Activated CD8-positive, alpha-beta memory T cell treated with anti-CD3 and anti-CD28 coated beads, Interleukin-2, amount 50 U/mL, for 24 hours (primary cell): Measurements from ENCODE around the gene GNG13.

Experiments used
- DNase-seq: peaks from one replicate; pipeline ENCODE4 v3.0.0-alpha.2; 2020; ENCODE audit errors: extremely low read depth

The GNG13 gene

DNA sequence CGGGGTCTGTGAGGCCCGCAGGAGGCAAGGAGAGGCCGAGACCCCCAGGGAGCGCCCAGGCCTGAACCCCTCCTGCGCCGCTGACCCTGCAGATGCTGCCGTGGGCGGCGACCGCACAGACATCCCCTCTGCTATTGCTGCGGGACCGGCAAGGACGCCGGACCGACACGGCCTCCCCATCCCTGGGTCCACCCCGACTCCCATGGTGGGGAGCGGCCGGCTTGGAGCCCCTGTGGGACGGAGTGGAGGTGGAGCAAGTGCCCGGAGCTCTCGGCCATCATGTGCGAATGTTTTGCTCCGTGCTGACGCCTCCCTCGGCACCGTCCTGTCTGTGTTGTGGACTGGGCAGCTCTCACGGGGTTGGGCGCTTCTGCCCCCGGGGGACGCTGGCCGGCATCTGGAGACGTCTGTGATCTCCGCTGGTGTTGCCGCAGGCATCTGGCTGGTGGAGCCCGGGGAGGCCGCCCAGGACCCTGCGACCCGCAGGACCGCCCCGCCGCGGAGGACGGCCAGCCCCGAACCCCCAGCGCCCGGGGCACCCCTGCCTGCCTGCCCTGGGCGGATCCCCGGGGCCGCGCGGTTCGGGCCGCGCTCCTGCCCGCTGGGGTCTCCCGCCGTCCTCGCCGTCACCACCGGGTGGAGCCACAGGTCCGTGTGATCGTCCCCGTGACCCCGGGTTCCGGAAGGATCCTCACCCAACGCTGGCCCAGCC lies 12.8 kb upstream of the GNG13 start:
- no peak for DNase-seq

GRCh38 chr16:808085-808386 lies 7.5 kb upstream of the GNG13 start:
- no peak for DNase-seq

- DNase-seq: peak; percentile 63
These were observed 7.0 kb upstream of the GNG13 start for GRCh38 chr16:807347-808084.

DNA sequence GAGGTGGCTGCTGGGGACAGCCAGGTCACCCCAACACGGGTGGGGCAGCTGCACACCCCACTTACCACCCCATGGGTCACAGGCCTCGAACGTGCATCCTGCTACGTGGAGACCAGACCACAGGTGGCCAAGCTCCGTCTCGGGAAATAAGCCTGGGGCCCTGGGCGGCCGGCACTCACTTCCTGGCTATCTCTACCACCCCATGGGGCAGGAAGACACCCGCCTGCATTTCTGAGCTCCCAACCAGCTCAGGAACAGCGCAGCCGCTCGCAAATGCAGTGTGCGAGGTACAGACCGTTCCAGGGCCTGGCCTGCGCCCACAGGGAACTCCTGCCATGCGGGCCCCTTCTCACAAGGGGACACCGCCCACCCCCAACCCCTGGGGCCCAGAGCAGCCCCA lies 4.9 kb upstream of the GNG13 start:
- DNase-seq: no peak

- DNase-seq: no peak
These were observed 3.9 kb upstream of the GNG13 start for GRCh38 chr16:804193-805048.

GRCh38 chr16:803754-804080 lies 3.2 kb upstream of the GNG13 start:
- DNase-seq: no peak

DNA sequence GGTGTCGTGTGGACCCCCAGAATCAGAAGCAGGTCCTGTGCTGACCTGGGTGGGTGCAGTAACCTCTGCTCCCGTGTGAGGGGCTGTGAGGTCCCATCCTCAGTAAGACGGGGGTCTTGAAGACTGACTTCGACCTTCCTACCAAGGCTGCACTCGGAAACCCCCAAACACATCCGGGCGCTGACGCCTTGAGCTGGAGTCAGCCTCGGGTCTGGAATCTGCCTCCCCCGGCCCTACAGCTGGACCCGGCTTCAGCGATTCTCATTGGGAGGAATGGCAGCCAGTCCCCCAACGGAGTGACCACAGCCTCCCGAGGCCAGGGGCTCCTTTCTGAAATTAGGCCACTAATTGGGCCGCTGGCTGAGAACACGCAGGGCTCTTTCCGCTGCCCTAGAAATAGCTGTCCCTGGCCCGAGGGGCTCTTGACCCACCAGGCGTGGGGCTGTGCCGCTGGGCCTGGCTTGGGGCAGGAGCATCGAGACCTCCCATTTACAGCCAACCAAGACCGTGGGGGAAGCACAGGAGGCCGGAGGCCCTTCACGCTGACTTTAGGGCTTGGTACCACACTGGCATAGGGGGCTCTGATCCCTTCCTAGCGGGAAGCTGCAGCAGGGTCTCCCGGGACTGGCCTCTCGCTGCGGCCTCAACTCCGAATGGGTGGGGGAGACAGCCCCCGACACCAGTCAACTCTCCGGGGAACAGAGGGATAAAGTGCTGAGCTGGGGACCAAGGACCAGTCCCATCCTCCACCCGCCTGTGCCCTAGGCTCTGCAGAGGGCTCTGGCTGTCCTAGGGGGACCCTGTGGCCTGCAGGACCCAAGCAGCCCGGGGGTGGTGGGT lies 2.6 kb upstream of the GNG13 start:
- DNase-seq: no peak

GRCh38 chr16:802461-802860 lies 1.9 kb upstream of the GNG13 start:
- no peak for DNase-seq

- no peak for DNase-seq
These were observed 1.2 kb upstream of the GNG13 start for GRCh38 chr16:801584-802363.

DNA sequence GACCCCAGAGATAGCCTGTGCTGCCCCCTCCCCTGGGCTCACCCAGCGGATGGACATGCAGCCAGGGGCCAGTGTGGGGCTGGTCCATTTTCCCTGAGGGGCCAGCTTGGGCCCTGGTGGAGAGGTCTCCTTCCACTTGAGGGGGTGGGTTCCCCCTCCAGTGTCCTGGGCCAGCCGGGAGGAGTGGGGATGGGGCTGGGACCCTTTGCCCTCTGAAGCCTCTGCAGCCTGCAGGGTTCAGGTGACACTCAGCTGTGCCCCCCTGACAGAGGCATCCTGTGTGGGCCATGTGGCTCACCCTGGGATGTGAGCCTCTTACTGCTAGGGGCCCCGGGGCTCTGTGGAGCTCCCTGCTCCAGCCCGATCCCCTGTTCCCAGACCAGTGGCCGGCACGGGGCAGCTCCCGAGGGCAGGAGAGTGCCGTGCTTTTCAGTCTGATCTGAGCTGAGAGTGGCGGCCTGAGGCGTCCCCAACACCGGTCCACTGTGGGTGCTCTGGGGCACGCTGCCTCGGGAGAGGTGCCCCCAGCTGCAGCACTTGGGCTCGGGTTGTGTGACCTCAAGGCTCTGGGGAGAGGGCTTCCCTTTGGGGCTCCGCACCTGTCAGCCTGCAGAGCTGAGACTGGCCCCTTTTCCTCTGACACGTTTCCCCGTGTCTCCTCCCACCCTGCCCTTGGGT lies 439 bp upstream of the GNG13 start:
- DNase-seq: no peak

GRCh38 chr16:799111-799947 lies 1.2 kb downstream of the GNG13 start:
- no peak for DNase-seq

DNA sequence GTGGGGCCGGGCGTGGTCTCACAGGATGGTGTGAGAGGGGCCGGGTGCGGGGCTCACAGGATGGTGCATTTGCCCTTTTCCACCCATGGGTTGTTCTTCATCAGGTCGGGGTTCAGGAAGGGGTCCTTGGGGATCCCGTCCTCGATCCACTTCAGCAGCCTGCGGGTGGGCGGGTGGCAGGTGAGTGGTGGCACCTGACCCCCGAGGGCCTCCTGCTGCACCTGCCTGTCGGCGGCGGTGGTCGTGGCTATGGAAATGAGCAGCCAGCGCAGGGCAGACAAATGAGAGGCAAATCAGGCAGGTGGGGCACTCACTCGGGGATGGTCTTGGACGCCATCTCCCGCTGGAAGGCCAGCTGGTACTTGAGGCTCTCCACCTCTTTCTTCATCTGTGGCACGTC lies 1.9 kb downstream of the GNG13 start:
- no peak for DNase-seq

DNA sequence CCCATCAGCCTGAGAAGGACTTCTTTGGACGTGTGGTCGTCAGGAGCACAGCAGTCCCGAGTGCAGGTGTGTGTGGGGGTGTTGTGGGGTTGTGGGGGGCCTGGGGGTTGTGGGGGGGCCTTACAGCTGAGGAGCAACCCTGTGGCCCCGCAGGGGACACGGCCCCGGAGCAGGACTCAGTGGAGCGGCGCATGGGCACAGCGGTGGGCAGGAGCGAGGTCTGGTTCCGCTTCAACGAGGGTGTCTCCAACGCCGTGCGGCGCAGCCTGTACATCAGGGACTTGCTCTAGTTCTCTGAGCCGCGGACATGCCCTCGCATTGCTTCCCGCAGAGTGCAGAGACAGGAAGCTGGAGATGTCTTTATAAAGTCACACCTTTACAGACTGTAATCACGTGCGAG lies 2.8 kb downstream of the GNG13 start:
- DNase-seq: no peak

GRCh38 chr16:797120-797420 lies 3.5 kb downstream of the GNG13 start:
- no peak for DNase-seq

DNA sequence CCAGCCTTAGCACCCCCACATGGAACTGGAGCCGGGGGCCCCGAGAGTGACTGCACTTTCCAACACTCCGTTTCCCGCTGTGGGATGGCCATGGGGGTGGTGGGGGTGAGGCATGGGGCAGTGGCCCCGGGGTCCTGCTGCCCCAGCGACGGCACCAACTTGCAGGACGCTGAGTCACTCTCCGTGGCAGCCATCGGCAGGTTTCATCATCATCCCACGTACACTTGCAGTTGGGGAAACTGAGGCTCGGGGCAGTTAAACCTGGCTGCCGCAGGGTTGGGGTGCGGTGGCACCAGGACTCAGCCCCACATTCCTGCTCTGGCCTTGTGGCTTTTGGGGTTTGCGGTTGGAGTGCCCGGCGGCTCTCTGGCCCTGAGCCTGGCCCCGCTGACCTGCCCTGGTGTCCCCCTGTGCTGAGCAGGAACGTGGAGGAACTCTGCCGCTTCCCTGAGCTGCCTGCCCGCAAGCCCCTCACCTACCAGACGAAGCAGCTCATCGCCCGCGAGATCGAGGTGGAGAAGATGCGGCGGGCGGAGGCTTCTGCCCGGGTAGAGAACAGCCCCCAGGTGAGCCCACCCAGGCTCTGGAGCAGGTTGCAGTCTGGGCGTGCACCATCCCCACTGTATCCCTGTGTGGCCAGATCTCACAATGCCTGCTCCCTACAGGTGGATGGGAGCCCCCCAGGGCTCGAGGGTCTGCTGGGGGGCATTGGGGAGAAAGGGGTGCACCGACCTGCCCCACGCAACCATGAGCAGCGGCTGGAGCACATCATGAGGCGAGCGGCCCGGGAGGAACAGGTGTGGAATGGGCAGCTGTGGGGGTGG lies 4.0 kb downstream of the GNG13 start:
- DNase-seq: no peak

GRCh38 chr16:795580-796229 lies 4.8 kb downstream of the GNG13 start:
- no peak for DNase-seq

GRCh38 chr16:794853-795466 lies 5.6 kb downstream of the GNG13 start:
- DNase-seq: no peak
